Measurements from ENCODE around the gene CSTPP1.
A peak's percentile ranks its signal among the peaks of the same experiment; 100 is the strongest.
"Not testable (repeated sequence)": the region's sequence is repeated elsewhere in the genome, so short reads cannot be mapped to it uniquely, and the experiment has no call there.

The CSTPP1 gene

DNA sequence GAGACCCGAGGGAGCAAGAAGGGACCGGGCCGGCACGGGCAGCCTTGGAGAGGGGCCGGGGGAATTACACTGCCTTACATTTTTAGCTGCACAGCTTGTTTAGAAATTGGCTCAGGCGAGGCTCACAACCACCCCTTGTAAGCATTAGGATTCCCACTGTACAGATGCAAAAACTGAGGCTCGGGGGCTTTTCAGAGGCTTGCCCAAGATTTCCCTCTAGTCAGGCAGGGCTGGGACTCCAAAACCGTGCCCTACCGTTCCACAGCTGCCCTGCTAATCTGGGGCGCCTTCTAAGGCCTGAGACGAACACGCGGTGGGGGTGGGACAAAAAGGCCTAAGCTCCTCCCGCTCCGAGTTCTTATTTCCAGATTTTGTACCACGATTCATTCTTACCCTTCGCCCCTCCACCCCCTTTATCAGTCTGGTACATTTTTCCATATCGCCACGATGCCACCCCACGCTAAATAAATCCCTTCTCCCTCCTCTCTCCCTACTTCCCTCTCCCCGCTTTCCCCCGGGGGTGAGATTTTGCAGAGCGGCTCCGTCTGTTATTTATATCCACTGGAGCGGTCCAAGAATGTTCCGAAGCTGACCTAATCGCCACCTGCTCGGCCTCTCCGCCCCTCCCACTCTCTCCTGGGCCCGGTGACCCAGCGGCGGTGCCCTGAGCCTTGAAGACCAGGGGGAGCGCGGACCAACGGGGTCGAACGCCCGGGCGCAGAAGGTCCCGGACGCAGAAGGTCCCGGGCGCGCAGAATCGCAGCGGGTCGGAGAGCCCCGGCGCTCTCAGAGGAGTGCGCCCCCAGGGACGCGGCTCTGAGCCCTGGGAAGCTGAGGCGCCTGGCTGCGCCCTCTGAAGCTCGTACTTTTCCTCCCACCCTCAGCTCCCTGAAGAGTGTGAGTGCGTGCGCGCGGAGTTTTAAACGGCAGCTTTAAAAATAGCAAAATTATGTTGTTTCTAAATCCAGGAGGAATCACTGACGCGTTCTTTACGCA lies 250.4 kb downstream of the CSTPP1 start:
- FAIRE-seq, result no peak

DNA sequence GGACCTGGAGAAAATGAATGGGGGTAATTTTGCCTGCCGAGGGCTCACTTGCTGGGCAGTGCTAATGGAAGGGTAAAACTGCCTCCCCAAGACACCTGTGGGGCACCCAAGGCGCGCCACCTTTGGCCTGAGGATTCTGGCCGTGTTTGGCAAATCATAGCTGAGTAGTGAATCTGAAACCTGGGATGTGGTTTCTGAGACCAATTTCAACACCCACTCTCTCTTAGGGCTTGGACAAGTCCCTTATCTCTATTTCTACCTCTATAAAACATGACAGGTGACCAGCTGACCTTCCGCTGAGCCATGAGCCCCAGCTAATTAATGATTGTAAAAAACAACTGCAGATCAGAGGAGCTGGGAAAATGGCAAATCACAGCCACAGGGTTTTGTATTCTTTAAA lies 251.2 kb downstream of the CSTPP1 start:
- FAIRE-seq, result no peak

More for the DNA sequence above, 250.4 kb downstream of the CSTPP1 start:
- peak; percentile 57 for DNase-seq (ENCODE audit: insufficient read length, low spot score)

GRCh38 chr11:47188259-47188658 lies 251.7 kb downstream of the CSTPP1 start:
- no peak for FAIRE-seq
- no peak for DNase-seq (ENCODE audit: insufficient read length, low spot score)

More for the DNA sequence above, 251.2 kb downstream of the CSTPP1 start:
- no peak for DNase-seq (ENCODE audit: insufficient read length, low spot score)

- peak; percentile 95 for FAIRE-seq
Observed at GRCh38 chr11:47189100-47189834, 252.7 kb downstream of the CSTPP1 start.

GRCh38 chr11:47191137-47191536 lies 254.6 kb downstream of the CSTPP1 start:
- FAIRE-seq; DNase-seq (ENCODE audit: insufficient read length, low spot score): not testable (repeated sequence)

More at GRCh38 chr11:47189100-47189834, 252.7 kb downstream of the CSTPP1 start:
- DNase-seq (ENCODE audit: insufficient read length, low spot score), result peak; percentile 62

DNA sequence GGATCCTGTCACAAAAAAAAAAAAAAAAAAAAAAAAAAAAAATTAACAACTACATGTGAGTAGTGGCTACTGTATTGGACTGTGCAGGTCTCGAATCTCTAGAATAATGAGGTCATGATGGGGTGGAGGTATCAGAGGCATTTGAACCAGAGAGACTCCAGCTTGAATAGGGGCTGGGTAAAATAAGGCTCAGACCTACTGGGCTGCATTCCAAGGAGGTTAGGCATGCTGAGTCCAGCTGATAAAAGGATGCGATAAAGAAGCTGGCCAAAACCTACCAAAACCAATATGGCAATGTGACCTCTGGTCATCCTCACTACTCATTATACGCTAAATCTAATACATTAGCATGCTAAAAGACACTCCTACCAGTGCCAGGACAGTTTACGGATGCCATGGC lies 255.6 kb downstream of the CSTPP1 start:
- FAIRE-seq (no peak), DNase-seq (ENCODE audit: insufficient read length, low spot score) (no peak)

DNA sequence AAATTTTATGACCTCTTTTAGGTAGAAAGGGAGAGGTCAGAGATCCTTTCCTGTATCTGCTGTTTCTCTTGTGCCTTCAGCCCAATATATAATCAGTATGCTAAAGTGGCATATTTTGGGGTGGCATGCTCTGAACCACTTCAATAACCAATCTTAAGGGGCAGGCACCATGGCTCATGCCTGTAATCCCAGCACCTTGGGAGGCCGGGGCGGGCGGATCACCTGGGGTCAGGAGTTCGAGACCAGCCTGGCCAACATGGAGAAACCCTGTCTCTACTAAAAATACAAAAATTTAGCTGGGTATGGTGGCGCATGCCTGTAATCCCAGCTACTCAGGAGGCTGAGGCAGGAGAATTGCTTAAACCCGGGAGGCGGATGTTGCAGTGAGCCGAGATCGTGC lies 261.6 kb downstream of the CSTPP1 start:
- not testable (repeated sequence) for FAIRE-seq; DNase-seq (ENCODE audit: insufficient read length, low spot score)

GRCh38 chr11:47201015-47201414 lies 264.5 kb downstream of the CSTPP1 start:
- DNase-seq (ENCODE audit: insufficient read length, low spot score), result no peak
- FAIRE-seq, result no peak

GRCh38 chr11:47202576-47202975 lies 266.0 kb downstream of the CSTPP1 start:
- FAIRE-seq (no peak), DNase-seq (ENCODE audit: insufficient read length, low spot score) (no peak)

- FAIRE-seq (peak; percentile 13), DNase-seq (ENCODE audit: insufficient read length, low spot score) (peak; percentile 64)
Observed at GRCh38 chr11:47204637-47204989, 268.1 kb downstream of the CSTPP1 start.

DNA sequence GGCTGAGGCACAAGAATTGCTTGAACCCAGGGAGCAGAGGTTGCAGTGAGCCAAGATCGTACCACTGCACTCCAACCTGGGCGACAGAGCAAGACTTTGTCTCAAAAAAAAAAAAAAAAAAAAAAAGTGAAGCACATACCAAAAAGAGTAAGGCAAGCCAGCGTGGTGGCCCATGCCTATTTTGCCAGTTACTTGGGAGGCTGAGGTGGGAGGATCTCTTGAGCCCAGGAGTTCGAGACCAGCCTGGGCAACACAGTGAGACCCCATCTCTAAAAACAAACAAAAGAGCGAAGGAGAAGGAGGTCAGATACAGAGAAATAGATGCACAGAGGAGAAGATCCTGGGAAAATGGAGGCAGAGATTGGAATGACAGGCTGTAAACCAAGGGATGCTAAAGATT lies 270.0 kb downstream of the CSTPP1 start:
- DNase-seq (ENCODE audit: insufficient read length, low spot score); FAIRE-seq: not testable (repeated sequence)

DNA sequence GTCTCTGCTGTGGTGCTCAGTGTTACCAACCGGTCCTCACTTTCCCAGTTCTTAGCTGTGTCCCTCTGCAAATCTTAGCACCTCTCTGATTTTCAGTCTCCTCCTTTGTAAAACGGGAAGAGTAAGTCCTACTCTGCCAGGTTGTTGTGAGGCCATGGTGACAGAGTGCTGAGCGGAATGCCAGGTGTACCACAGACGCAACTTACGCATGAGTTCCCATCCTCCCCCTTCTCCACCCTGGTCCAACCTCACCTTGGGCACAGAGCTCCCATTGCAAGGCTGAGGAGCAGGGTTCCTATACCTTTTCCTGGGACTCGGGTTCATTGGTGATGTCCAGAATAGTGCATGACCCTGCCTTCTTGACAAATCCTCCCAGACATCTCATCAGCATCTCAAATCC lies 270.9 kb downstream of the CSTPP1 start:
- FAIRE-seq, result no peak
- no peak for DNase-seq (ENCODE audit: insufficient read length, low spot score)

- not testable (repeated sequence) for DNase-seq (ENCODE audit: insufficient read length, low spot score); FAIRE-seq
Observed at GRCh38 chr11:47208008-47208552, 271.5 kb downstream of the CSTPP1 start.

GRCh38 chr11:47208628-47209027 lies 272.1 kb downstream of the CSTPP1 start:
- no peak for FAIRE-seq
- DNase-seq (ENCODE audit: insufficient read length, low spot score), result no peak
